Breast epithelium (tissue), 4 donors: Measurements from ENCODE around the gene KBTBD4. TPM values are rescaled to one million over a fixed set of nuclear protein-coding genes. Genes with fewer than 3 reads are reported as not detected.

Experiments
- DNase-seq, 2 donors: peaks; one replicate each; pipeline ENCODE4 v3.0.0-alpha.2; 2019; ENCODE audit warnings: low spot score in 2 of 2
- H3K27ac ChIP-seq, 2 donors: fragments of 200-600 bp; sonication (generic) in 1 of 2; one replicate each; pipeline ENCODE4 v1.5.1; 2016 to 2019; ENCODE audit warnings: mild to moderate bottlenecking in 1 of 2
- H3K27me3 ChIP-seq, 2 donors: fragments of 200-600 bp; sonication (generic) in 1 of 2; one replicate each; pipeline versions ENCODE4 v1.5.1 to v1.6.0; 2017 to 2019; ENCODE audit warnings: control low read depth in 1 of 2, mild to moderate bottlenecking in 1 of 2
- H3K36me3 ChIP-seq: fragments of 200-600 bp; one replicate; pipeline ENCODE4 v1.5.1; 2019
- H3K4me1 ChIP-seq, 2 donors: fragments of 200-600 bp; sonication (generic); one replicate each; pipeline ENCODE4 v1.5.1; 2016 to 2019; ENCODE audit warnings: control low read depth in 1 of 2
- H3K4me3 ChIP-seq, 3 donors: fragments of 200-600 bp; sonication (generic); 1 replicate in 2 of 3; 2 replicates in 1 of 3; pipeline ENCODE4 v1.5.1; 2016 to 2019; ENCODE audit warnings: mild to moderate bottlenecking in 3 of 3, moderate library complexity in 2 of 3
- H3K9me3 ChIP-seq, 2 donors: fragments of 200-600 bp; sonication (generic) in 1 of 2; one replicate each; pipeline ENCODE4 v1.5.1; 2016 to 2019; ENCODE audit warnings: control low read depth in 1 of 2
- POLR2A ChIP-seq: fragments of 450-650 bp; IDR thresholded peaks from one replicate; pipeline ENCODE4 v1.6.1; 2016; ENCODE audit warnings: antibody characterized with exemption, mild to moderate bottlenecking, moderate library complexity
- POLR2AphosphoS5 ChIP-seq, 3 donors: sonication (generic); formaldehyde crosslinking; IDR thresholded peaks; one replicate each; pipeline ENCODE4 v1.6.1; 2017; ENCODE audit warnings: antibody characterized with exemption in 3 of 3
- intact Hi-C: fragments of 100-400 bp; cut with DNase I; formaldehyde crosslinking; loops from one replicate; pipeline ENCODE4 v1.15.1; 2023; ENCODE audit warnings: low total_unique reads
- total RNA-seq, 3 donors: library from RNA; depleted of rRNA; stranded (reverse); fragments of >200 nt; gene quantifications; one replicate each; pipeline ENCODE4 v1.1.0, GENCODE V29; 2016
- TF ChIP-seq, protein P1 (sequence below), 3 donors: fragments of 450-650 bp; IDR thresholded peaks; one replicate each; pipeline ENCODE4 v1.5.1; 2016 to 2017; ENCODE audit warnings: antibody characterized with exemption in 3 of 3, mild to moderate bottlenecking in 3 of 3, moderate library complexity in 3 of 3

Gene KBTBD4
- 10 to 100 TPM; 26.6 to 31.5 (median 26.9) TPM for total RNA-seq

DNA sequence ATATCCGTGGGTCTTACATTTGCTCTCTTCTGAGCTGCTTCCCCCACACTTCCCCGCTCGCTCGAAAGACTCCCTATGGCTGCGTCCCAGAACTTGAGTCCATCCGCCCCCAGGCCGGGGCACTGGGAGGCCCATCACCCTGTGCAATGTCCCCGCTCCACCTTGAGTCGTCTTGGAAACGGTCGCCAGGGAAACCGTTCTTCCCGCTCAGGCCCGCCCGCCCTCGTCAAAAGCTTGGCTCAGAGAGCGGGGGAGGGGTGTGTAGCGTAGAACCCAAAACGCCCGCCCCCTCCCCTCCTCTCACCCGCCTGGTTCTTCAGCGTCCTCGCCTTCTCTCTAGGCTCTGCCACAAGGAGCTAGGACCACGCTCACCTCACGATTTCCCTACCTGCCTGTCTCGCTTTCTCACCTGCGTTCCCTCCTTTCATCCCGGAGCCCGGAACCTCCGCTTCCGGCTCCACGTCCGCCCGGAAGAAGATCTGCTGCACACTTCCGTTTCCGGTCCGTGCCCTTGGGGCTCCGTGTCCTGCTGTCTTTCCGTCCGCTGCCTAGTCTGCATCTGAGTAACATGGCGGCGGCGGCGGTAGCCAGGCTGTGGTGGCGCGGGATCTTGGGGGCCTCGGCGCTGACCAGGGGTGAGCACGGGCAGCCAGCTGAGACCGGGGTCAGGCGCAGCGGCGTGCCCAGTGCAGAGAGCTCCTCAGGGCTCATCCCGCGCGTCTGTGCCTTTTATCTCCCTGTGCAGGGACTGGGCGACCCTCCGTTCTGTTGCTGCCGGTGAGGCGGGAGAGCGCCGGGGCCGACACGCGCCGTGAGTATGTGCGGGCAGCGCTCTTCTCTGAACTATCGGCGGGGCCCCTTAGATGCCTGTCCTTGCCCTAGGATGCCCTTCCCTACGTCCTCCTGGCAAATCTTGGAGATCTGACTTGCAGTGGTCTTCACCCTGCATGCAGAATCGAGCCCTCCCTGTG lies at the start of gene KBTBD4, which contains the start of gene NDUFS3:
TSS of gene KBTBD4 (minus strand) at position 447 of the 971 bp plus-strand sequence. CDS start at position 428, 19 bp downstream.
TSS of gene NDUFS3 (plus strand) at position 551 of the 971 bp plus-strand sequence. CDS start at position 569, 18 bp downstream.
- peak within 1 kb of the TSS; percentile 93 to 96 for H3K27ac ChIP-seq
- peak; percentile 82 to 88 for DNase-seq
- peak; percentile 61 for TF ChIP-seq POLR2A
- TF ChIP-seq, protein P1, sequence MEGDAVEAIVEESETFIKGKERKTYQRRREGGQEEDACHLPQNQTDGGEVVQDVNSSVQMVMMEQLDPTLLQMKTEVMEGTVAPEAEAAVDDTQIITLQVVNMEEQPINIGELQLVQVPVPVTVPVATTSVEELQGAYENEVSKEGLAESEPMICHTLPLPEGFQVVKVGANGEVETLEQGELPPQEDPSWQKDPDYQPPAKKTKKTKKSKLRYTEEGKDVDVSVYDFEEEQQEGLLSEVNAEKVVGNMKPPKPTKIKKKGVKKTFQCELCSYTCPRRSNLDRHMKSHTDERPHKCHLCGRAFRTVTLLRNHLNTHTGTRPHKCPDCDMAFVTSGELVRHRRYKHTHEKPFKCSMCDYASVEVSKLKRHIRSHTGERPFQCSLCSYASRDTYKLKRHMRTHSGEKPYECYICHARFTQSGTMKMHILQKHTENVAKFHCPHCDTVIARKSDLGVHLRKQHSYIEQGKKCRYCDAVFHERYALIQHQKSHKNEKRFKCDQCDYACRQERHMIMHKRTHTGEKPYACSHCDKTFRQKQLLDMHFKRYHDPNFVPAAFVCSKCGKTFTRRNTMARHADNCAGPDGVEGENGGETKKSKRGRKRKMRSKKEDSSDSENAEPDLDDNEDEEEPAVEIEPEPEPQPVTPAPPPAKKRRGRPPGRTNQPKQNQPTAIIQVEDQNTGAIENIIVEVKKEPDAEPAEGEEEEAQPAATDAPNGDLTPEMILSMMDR (IDR thresholded peaks at IDR 0.05) = peak in 1 of 3 donors; percentile 7
- TF ChIP-seq POLR2AphosphoS5 (IDR thresholded peaks at IDR 0.05) = peak; percentile 93 to 98 (median 97)
- H3K4me3 ChIP-seq = peak within 1 kb of the TSS; percentile 76 to 98 (median 83)
- intact Hi-C loops = no loop called here
- no peaks in the 10 kb centered on the region for H3K27me3 ChIP-seq
- peaks cover 0 to 28% of the 10 kb centered on the region in 2 donors for H3K4me1 ChIP-seq
- H3K36me3 ChIP-seq = no peaks in the 10 kb centered on the region
- H3K9me3 ChIP-seq = no peaks in the 10 kb centered on the region

DNA sequence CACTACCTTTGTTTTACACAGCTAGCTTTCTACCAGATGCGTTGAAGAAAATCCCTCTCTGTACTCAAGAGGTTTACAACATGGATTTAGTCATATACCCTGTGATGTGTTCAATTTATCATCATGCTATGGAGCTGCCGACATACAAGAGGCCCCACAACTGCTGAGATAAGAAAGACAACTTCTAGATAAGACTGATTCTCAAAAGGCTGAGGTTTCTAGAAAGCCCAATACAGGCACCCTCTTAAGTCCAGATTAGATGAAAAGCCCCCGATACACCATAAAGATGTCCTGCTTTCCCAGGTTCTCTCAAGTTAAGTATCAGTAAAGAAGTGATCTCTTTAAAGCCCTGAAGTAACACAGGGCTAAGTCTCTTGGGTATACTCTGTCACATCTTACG lies 49.3 kb upstream of the KBTBD4 start:
- Histone ChIP-seq H3K4me1 (no peaks in the 10 kb centered on the region), H3K27ac (no peak overlapping the region), H3K4me3 (no peak overlapping the region), H3K9me3 (no peaks in the 10 kb centered on the region), H3K36me3 (no peaks in the 10 kb centered on the region), H3K27me3 (no peaks in the 10 kb centered on the region)
- DNase-seq = no peak
- intact Hi-C loops = no loop called here
- TF ChIP-seq POLR2A (no peak), POLR2AphosphoS5 (IDR thresholded peaks at IDR 0.05) (no peak)
- TF ChIP-seq, protein P1 (IDR thresholded peaks at IDR 0.05) = no peak

DNA sequence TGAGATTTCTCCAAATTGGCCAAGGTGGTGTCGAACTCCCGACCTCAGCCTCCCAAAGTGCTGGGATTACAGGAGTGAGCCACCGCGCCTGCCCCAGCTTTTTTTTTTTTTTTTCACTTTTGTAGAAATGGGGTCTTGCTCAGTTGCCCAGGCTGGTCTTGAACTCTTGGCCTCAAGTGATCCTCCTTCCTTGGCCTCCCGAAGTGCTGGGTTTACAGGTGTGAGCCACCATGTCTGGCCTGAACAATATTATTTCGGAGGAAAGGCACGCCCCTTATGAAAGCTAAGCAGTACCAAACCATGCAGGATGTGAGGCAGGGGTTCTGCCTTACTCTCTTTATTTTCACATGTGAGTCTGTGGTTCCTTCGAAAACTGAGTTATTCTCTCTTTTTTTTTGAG lies 47.5 kb upstream of the KBTBD4 start:
- Histone ChIP-seq H3K36me3 (no peaks in the 10 kb centered on the region), H3K27me3 (no peaks in the 10 kb centered on the region), H3K4me1 (no peaks in the 10 kb centered on the region), H3K4me3 (no peak overlapping the region), H3K9me3 (no peaks in the 10 kb centered on the region), H3K27ac (no peak overlapping the region)
- no peak for DNase-seq
- TF ChIP-seq, protein P1 (IDR thresholded peaks at IDR 0.05) = no peak
- TF ChIP-seq POLR2AphosphoS5 (IDR thresholded peaks at IDR 0.05) (no peak), POLR2A (no peak)
- intact Hi-C loops = no loop called here

DNA sequence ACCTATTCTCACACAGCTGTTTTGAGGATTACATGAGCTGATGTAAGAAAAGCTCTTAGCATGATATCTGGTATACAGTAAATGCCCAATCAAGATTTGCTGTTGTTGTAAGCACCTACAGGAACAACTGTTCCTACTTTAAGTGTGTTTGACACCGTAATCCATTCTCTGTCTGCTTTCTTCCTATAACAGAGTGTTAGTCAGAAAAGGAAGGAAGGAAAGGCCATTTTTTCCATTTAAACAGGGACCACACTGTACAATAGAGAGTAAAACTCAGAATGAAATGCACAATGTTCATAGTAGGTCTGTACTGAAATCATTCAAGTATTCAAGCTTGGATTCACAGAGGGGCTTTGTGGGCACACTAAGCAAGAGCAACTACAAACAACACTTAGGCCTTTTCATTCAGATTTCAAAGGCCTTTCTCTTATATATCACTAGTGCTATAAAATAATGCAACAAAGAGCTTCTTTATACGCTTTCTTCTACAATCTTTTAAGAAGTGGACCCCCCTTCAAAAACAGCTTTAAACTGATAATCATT lies 42.1 kb upstream of the KBTBD4 start:
- Histone ChIP-seq H3K36me3 (no peaks in the 10 kb centered on the region), H3K4me1 (no peaks in the 10 kb centered on the region), H3K9me3 (no peaks in the 10 kb centered on the region), H3K27me3 (no peaks in the 10 kb centered on the region), H3K27ac (no peak overlapping the region), H3K4me3 (no peak overlapping the region)
- DNase-seq = no peak
- intact Hi-C loops = no loop called here
- TF ChIP-seq, protein P1 (IDR thresholded peaks at IDR 0.05) = no peak
- TF ChIP-seq POLR2AphosphoS5 (IDR thresholded peaks at IDR 0.05) = no peak

DNA sequence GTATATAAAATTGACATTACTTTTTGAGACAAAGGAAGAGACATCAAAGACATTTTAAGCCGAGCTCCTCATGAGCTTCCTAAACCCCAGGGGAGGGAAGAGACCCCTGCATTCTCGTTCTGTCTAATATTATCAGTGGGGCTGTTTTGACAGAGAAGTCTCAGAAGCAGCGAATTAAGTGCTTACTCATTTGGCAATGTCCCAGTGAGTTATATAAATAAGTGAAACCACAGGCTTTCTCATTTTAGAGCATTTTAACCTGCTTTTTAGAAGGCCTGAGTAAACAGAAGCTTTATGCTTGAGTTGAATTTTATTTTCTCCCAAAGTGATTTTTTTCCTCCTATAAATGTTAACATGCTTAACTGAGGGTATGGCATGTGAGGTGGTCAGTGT lies 38.6 kb upstream of the KBTBD4 start:
- H3K4me1 ChIP-seq = no peaks in the 10 kb centered on the region
- H3K36me3 ChIP-seq = no peaks in the 10 kb centered on the region
- intact Hi-C loops = no loop called here
- H3K9me3 ChIP-seq = no peaks in the 10 kb centered on the region
- H3K27me3 ChIP-seq = no peaks in the 10 kb centered on the region
- no peak for TF ChIP-seq POLR2AphosphoS5 (IDR thresholded peaks at IDR 0.05)
- TF ChIP-seq, protein P1 (IDR thresholded peaks at IDR 0.05) = no peak
- TF ChIP-seq POLR2A = no peak
- DNase-seq = no peak
- H3K4me3 ChIP-seq = no peak overlapping the region
- H3K27ac ChIP-seq = no peak overlapping the region
